H9 (cell line): Measurements from ENCODE around the gene PEX7. TPM values are rescaled to one million over a fixed set of nuclear protein-coding genes. Genes with fewer than 3 reads are reported as not detected.

Experiments
- DNase-seq: peaks from one replicate; pipeline ENCODE4 v3.0.0-alpha.2; 2017
- H2AFZ ChIP-seq: one replicate; pipeline ENCODE4 v1.6.1; 2013; ENCODE audit warnings: mild to moderate bottlenecking, low read length, control low read depth, moderate library complexity
- H2AK5ac ChIP-seq: 2 replicates; pipeline ENCODE4 v1.6.1; 2013; ENCODE audit warnings: low read length, control low read depth, mixed read lengths; ENCODE audit not compliant: insufficient read length
- H2BK120ac ChIP-seq: one replicate; pipeline ENCODE4 v1.6.1; 2013; ENCODE audit warnings: low read depth, mild to moderate bottlenecking, low read length, control low read depth, inconsistent platforms; ENCODE audit not compliant: poor library complexity, severe bottlenecking
- H2BK12ac ChIP-seq: 2 replicates; pipeline ENCODE4 v1.6.1; 2013; ENCODE audit warnings: low read length, control low read depth, mixed read lengths, low read depth; ENCODE audit not compliant: insufficient read length
- H2BK15ac ChIP-seq: 2 replicates; pipeline ENCODE4 v1.6.1; 2013; ENCODE audit warnings: low read depth, low read length, control low read depth
- H2BK20ac ChIP-seq: one replicate; pipeline ENCODE4 v1.6.1; 2013; ENCODE audit warnings: low read depth, mild to moderate bottlenecking, low read length, control low read depth, inconsistent platforms; ENCODE audit not compliant: poor library complexity, severe bottlenecking
- H2BK5ac ChIP-seq: 2 replicates; pipeline ENCODE4 v1.6.1; 2013; ENCODE audit warnings: low read length, control low read depth, mixed read lengths; ENCODE audit not compliant: insufficient read length
- H3K14ac ChIP-seq: 2 replicates; pipeline ENCODE4 v1.6.1; 2013; ENCODE audit warnings: low read length, control low read depth; ENCODE audit not compliant: insufficient read depth
- H3K18ac ChIP-seq: 2 replicates; pipeline ENCODE4 v1.6.1; 2013; ENCODE audit warnings: low read depth, mild to moderate bottlenecking, mixed read lengths, low read length, control low read depth; ENCODE audit not compliant: insufficient read length
- H3K23ac ChIP-seq: 2 replicates; pipeline ENCODE4 v1.6.1; 2013; ENCODE audit warnings: low read length, control low read depth, mixed read lengths, low read depth; ENCODE audit not compliant: insufficient read length
- H3K23me2 ChIP-seq: 2 replicates; pipeline ENCODE4 v1.6.1; 2013; ENCODE audit warnings: low read depth, mild to moderate bottlenecking, mixed read lengths, low read length, control low read depth; ENCODE audit not compliant: insufficient read length, poor library complexity, severe bottlenecking
- H3K27ac ChIP-seq: 2 replicates; pipeline ENCODE4 v1.5.1; 2013; ENCODE audit warnings: low read length, control low read depth, mixed read lengths, low read depth; ENCODE audit not compliant: insufficient read length
- H3K27me3 ChIP-seq: 2 replicates; pipeline ENCODE4 v1.6.1; 2013; ENCODE audit warnings: low read length, control low read depth, inconsistent platforms; ENCODE audit not compliant: insufficient read depth
- H3K4ac ChIP-seq: 2 replicates; pipeline ENCODE4 v1.6.1; 2013; ENCODE audit warnings: low read depth, mild to moderate bottlenecking, control low read depth, inconsistent platforms, low read length, moderate library complexity
- H3K4me1 ChIP-seq: 2 replicates; pipeline ENCODE4 v1.6.1; 2013; ENCODE audit warnings: low read length, control low read depth, inconsistent platforms; ENCODE audit not compliant: insufficient read depth
- H3K4me2 ChIP-seq: 2 replicates; pipeline ENCODE4 v1.6.1; 2013; ENCODE audit warnings: low read length, control low read depth, mixed read lengths; ENCODE audit not compliant: insufficient read length, insufficient read depth
- H3K56ac ChIP-seq: 2 replicates; pipeline ENCODE4 v1.6.1; 2013; ENCODE audit warnings: low read depth, mild to moderate bottlenecking, mixed read lengths, low read length, control low read depth; ENCODE audit not compliant: insufficient read length
- H3K79me1 ChIP-seq: 2 replicates; pipeline ENCODE4 v1.6.1; 2013; ENCODE audit warnings: low read depth, mild to moderate bottlenecking, moderate library complexity, low read length, control low read depth, inconsistent platforms; ENCODE audit not compliant: insufficient read depth, poor library complexity, severe bottlenecking
- H3K79me2 ChIP-seq: 2 replicates; pipeline ENCODE4 v1.6.1; 2013; ENCODE audit warnings: low read length, control low read depth, inconsistent platforms; ENCODE audit not compliant: insufficient read depth
- H3K9ac ChIP-seq: 2 replicates; pipeline ENCODE4 v1.6.1; 2013; ENCODE audit warnings: low read length, control low read depth, mixed read lengths; ENCODE audit not compliant: insufficient read length; ENCODE audit errors: extremely low read depth
- H3K9me3 ChIP-seq: one replicate; pipeline ENCODE4 v1.6.1; 2013; ENCODE audit warnings: low read depth, low read length, inconsistent platforms; ENCODE audit not compliant: control insufficient read depth
- H3T11ph ChIP-seq: one replicate; pipeline ENCODE4 v1.6.1; 2013; ENCODE audit warnings: mild to moderate bottlenecking, low read length, control low read depth, inconsistent platforms
- H4K20me1 ChIP-seq: one replicate; pipeline ENCODE4 v1.6.1; 2013; ENCODE audit not compliant: control insufficient read depth, insufficient read length, insufficient read depth
- H4K5ac ChIP-seq: 2 replicates; pipeline ENCODE4 v1.6.1; 2013; ENCODE audit warnings: low read depth, mild to moderate bottlenecking, mixed read lengths, low read length, control low read depth; ENCODE audit not compliant: insufficient read length
- H4K8ac ChIP-seq: replicated peaks from 2 replicates; pipeline ENCODE4 v1.6.1; 2013; ENCODE audit warnings: low read length, control low read depth, mixed read lengths, low read depth; ENCODE audit not compliant: insufficient read length
- H4K91ac ChIP-seq: 2 replicates; pipeline ENCODE4 v1.6.1; 2013; ENCODE audit warnings: low read depth, mild to moderate bottlenecking, moderate library complexity, mixed read lengths, low read length, control low read depth; ENCODE audit not compliant: insufficient read length
- H3K27ac Mint-ChIP-seq, 3 experiments: 2 replicates in 2 of 3; 3 replicates in 1 of 3; pipeline ENCODE4 v1.8.0; 2020 to 2021; ENCODE audit warnings: mixed read lengths in 3 of 3, mild to moderate bottlenecking in 1 of 3, moderate library complexity in 1 of 3
- H3K27me3 Mint-ChIP-seq: 2 replicates; pipeline ENCODE4 v1.8.0; 2021; ENCODE audit warnings: low read depth, mild to moderate bottlenecking, moderate library complexity, mixed read lengths
- H3K36me3 Mint-ChIP-seq, 3 experiments: 2 replicates in 2 of 3; 3 replicates in 1 of 3; pipeline ENCODE4 v1.8.0; 2020 to 2021; ENCODE audit warnings: low read depth in 3 of 3, mixed read lengths in 3 of 3; ENCODE audit not compliant: insufficient read depth in 1 of 3
- H3K4me1 Mint-ChIP-seq, 2 experiments: 2 replicates each; pipeline ENCODE4 v1.8.0; 2020; ENCODE audit warnings: mixed read lengths in 2 of 2
- H3K4me3 Mint-ChIP-seq, 2 experiments: 2 replicates in 1 of 2; 3 replicates in 1 of 2; pipeline ENCODE4 v1.8.0; 2020 to 2021; ENCODE audit warnings: mild to moderate bottlenecking in 2 of 2, mixed read lengths in 2 of 2, moderate library complexity in 1 of 2
- H3K9me3 Mint-ChIP-seq, 2 experiments: 2 replicates in 1 of 2; 3 replicates in 1 of 2; pipeline ENCODE4 v1.8.0; 2020; ENCODE audit warnings: mild to moderate bottlenecking in 2 of 2, mixed read lengths in 2 of 2, moderate library complexity in 1 of 2
- CTCF ChIP-seq: fragments of 200-600 bp; sonication (generic); conservative IDR thresholded peaks from 3 replicates; pipeline ENCODE4 v1.8.0; 2021; ENCODE audit warnings: antibody characterized with exemption, mild to moderate bottlenecking
- WGBS: extraction: QIAGEN DNeasy Blood & Tissue Kit; methylation state at CpG from one replicate; pipeline ENCODE4 v1.1.7; 2013; ENCODE audit warnings: missing lambda C conversion rate, low lambda C conversion rate, mixed read lengths; ENCODE audit not compliant: insufficient read length; ENCODE audit errors: extremely low coverage; 5-methylcytosine and 5-hydroxymethylcytosine counted together
- total RNA-seq: library from RNA; stranded (reverse); gene quantifications from 2 replicates; pipeline ENCODE4 v1.2.1, GENCODE V29; 2021

Gene PEX7
- total RNA-seq, 1 experiment from 2014 or later = 8.4 TPM

GRCh38 chr6:136864676-136865075, 42.3 kb downstream of the PEX7 start:
- Histone ChIP-seq H3K4me2 (no peak overlapping the region), H3K14ac (no peak overlapping the region), H2AFZ (no peak overlapping the region), H3K27me3 (no peaks in the 10 kb centered on the region), H2BK12ac (no peak overlapping the region), H4K8ac (no peak overlapping the region), H3K23me2 (no peaks in the 10 kb centered on the region), H2BK15ac (no peak overlapping the region), H3K9ac (no peak overlapping the region), H3K56ac (no peak overlapping the region), H4K5ac (no peak overlapping the region), H4K91ac (no peak overlapping the region), H2BK20ac (no peak overlapping the region), H2BK120ac (no peak overlapping the region), H3K4ac (no peak overlapping the region), H3K23ac (no peak overlapping the region), H3T11ph (no peak overlapping the region), H4K20me1 (no peaks in the 10 kb centered on the region), H2BK5ac (no peak overlapping the region), H3K79me2 (no peaks in the 10 kb centered on the region), H3K18ac (no peak overlapping the region), H2AK5ac (no peak overlapping the region), H3K4me1 (no peaks in the 10 kb centered on the region), H3K79me1 (no peaks in the 10 kb centered on the region), H3K9me3 (no peaks in the 10 kb centered on the region), H3K27ac (no peak overlapping the region)
- Mint-ChIP-seq H3K27ac (no peak overlapping the region), H3K4me1 (no peaks in the 10 kb centered on the region), H3K36me3 (no peaks in the 10 kb centered on the region; a peak in 1 of 7 replicates), H3K27me3 (no peaks in the 10 kb centered on the region), H3K4me3 (no peak overlapping the region), H3K9me3 (no peaks in the 10 kb centered on the region)
- DNase-seq = no peak
- TF ChIP-seq CTCF = no peak
- WGBS = no CpG with 5 or more reads among the region's 4 CpGs
